ENCODE results near the gene TIGD1. TPM values are rescaled to one million over a fixed set of nuclear protein-coding genes. Genes with fewer than 3 reads are reported as not detected.

Gene TIGD1
- total and polyA plus RNA-seq, 2 experiments from 2014 or later: 7.6 to 9.3 TPM

GRCh38 chr2:232551776-232552175 is 1.4 kb upstream of the TIGD1 start:
- H3K27me3 ChIP-seq (ENCODE audit: insufficient read depth): no peaks in the 10 kb centered on the region
- TF ChIP-seq POLR2AphosphoS5 (IDR thresholded peaks at IDR 0.05; ENCODE audit: low read depth): no peak
- no peak for TF ChIP-seq ZNF114 (CRISPR knock-in tag; IDR thresholded peaks at IDR 0.05)
- TF ChIP-seq ZNF462 (CRISPR knock-in tag; IDR thresholded peaks at IDR 0.05): no peak
- no peak for TF ChIP-seq STAT1 (IDR thresholded peaks at IDR 0.05; ENCODE audit: unreplicated experiment)
- no peak for TF ChIP-seq JUNB (IDR thresholded peaks at IDR 0.05; ENCODE audit: unreplicated experiment)
- no peak for TF ChIP-seq EZH2 (IDR thresholded peaks at IDR 0.05; ENCODE audit: low read depth, unreplicated experiment)
- no peak for TF ChIP-seq CREB1 (CRISPR knock-in tag; IDR thresholded peaks at IDR 0.05; ENCODE audit: low read depth)
- TF ChIP-seq NANOG (IDR thresholded peaks at IDR 0.05; ENCODE audit: borderline replicate concordance): no peak
- no peak for TF ChIP-seq CTCF (conservative IDR thresholded peaks at IDR 0.05; ENCODE audit: low read depth in 2 of 2)
- TF ChIP-seq EZH2phosphoT487 (IDR thresholded peaks at IDR 0.05; ENCODE audit: unreplicated experiment): no peak
- no peak for TF ChIP-seq ZNF331 (CRISPR knock-in tag; IDR thresholded peaks at IDR 0.05; ENCODE audit: low read depth)
- TF ChIP-seq REST (IDR thresholded peaks at IDR 0.05; ENCODE audit: unreplicated experiment): no peak
- TF ChIP-seq ETS1 (IDR thresholded peaks at IDR 0.05): no peak
- peaks cover 8% of the 10 kb centered on the region for H3F3A ChIP-seq (replicated peaks; ENCODE audit: low read depth)
- ATAC-seq: no peak
- DNase-seq (ENCODE audit: low spot score): no peak
- Mint-ChIP-seq H3K4me3 (peak overlapping the region; percentile 99), H3K27ac (no peak overlapping the region; the same call in 1 of the 2 replicates), H3K4me1 (peaks cover 15% of the 10 kb centered on the region), H3K27me3 (ENCODE audit: insufficient read depth, low read depth, poor library complexity) (peaks cover 5% of the 10 kb centered on the region), H3K36me3 (ENCODE audit: low read depth) (peaks cover 55% of the 10 kb centered on the region), H3K9me3 (peaks cover 15% of the 10 kb centered on the region; the same call in 2 of the 3 replicates)
- H3K4me3 ChIP-seq: peak overlapping the region; percentile 96
- no peaks in the 10 kb centered on the region for H3K9me2 ChIP-seq (ENCODE audit: insufficient read depth)
- H3K36me3 ChIP-seq (ENCODE audit: insufficient read depth): peaks cover 14% of the 10 kb centered on the region
- peaks cover 39% of the 10 kb centered on the region for H4K20me1 ChIP-seq (replicated peaks; ENCODE audit: insufficient read depth)
- no peak overlapping the region for H2AFZ ChIP-seq
- peaks cover 89% of the 10 kb centered on the region for H3K79me2 ChIP-seq (replicated peaks; ENCODE audit: insufficient read depth)
- peaks cover 12% of the 10 kb centered on the region for H3K4me1 ChIP-seq (ENCODE audit: insufficient read depth)
- H3K4me2 ChIP-seq: peak overlapping the region; percentile 96
- H3K27ac ChIP-seq (ENCODE audit: low read depth): no peak overlapping the region

Data from GM23338 (cell line).